Right atrium auricular region (tissue), 2 donors: ENCODE data around the gene FLRT2. TPM values are rescaled to one million over a fixed set of nuclear protein-coding genes. Genes with fewer than 3 reads are reported as not detected.

Source experiments
- DNase-seq: peaks from one replicate; pipeline ENCODE4 v3.0.0-alpha.2; 2019; ENCODE audit warnings: low spot score
- H3K27ac ChIP-seq, 2 donors: fragments of 200-600 bp; sonication (generic); 1 replicate in 1 of 2; 2 replicates in 1 of 2; pipeline ENCODE4 v1.5.1; 2016 to 2019
- H3K27me3 ChIP-seq, 2 donors: fragments of 200-600 bp; sonication (generic); one replicate each; pipeline versions ENCODE4 v1.5.1 to v1.6.0; 2017 to 2019
- H3K36me3 ChIP-seq: fragments of 200-600 bp; sonication (generic); one replicate; pipeline ENCODE4 v1.5.1; 2016
- H3K4me1 ChIP-seq, 2 donors: fragments of 200-600 bp; sonication (generic); one replicate each; pipeline versions ENCODE4 v1.5.1 to v1.6.0; 2017 to 2019
- H3K4me3 ChIP-seq, 2 donors: fragments of 200-600 bp; sonication (generic); 1 replicate in 1 of 2; 2 replicates in 1 of 2; pipeline ENCODE4 v1.5.1; 2017 to 2019; ENCODE audit warnings: mild to moderate bottlenecking in 1 of 2, moderate library complexity in 1 of 2
- H3K9me3 ChIP-seq, 2 donors: fragments of 200-600 bp; sonication (generic); one replicate each; pipeline ENCODE4 v1.5.1; 2019
- total RNA-seq, 2 donors: library from RNA; depleted of rRNA; stranded (reverse); fragments of >200 nt; gene quantifications; one replicate each; pipeline ENCODE4 v1.1.0, GENCODE V29; 2016
- TF ChIP-seq, protein P1 (sequence below), 2 donors: fragments of 200-600 bp; sonication (generic); IDR thresholded peaks; one replicate each; pipeline ENCODE4 v1.5.1; 2019; ENCODE audit warnings: antibody characterized with exemption in 2 of 2

The FLRT2 gene
- total RNA-seq, 2 donors from 2014 or later: 10.3 to 11.9 TPM

DNA sequence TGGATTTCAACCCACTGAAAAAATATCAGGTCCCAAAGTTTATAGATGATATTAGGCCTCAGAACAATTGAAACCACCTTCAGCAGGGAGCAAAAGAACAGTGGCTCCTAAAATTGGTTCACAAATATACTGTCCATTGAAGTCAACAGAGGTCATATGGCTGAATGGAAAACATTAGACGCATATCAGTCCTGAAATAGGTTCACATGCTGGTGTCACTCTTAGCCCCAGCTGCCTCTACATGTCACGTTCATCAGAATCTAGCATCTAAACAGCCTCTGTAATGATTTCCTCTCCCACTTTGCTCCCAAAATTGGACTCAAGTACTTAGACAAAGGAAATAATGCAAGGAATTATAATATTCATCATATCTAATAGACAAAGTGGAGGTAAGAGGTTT is 8.7 kb downstream of the FLRT2 start:
- Histone ChIP-seq H3K9me3 (no peaks in the 10 kb centered on the region), H3K4me3 (no peak overlapping the region)

DNA sequence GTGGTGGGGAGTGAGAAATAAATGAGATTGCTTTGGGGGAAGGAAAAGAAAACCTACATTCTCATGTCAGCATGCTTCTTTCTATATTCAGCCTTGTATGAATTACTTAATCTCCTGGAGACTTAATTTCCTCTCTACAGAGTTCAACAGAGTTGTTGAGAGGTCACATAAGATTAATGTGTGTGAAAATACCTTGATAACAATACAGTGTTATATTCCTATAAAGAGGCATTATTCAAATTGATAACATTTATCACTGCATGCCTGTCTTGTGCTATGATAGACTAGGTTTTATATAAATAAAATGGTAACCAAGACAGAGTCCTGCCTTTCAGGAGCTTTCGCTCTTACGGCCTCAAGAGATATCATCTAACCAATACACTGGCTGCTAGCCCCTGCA is 9.6 kb downstream of the FLRT2 start:
- Histone ChIP-seq H3K4me3 (no peak overlapping the region), H3K9me3 (no peaks in the 10 kb centered on the region), H3K27me3 (no peaks in the 10 kb centered on the region), H3K36me3 (no peaks in the 10 kb centered on the region), H3K27ac (no peak overlapping the region), H3K4me1 (no peaks in the 10 kb centered on the region)
- DNase-seq: no peak
- TF ChIP-seq, protein P1, sequence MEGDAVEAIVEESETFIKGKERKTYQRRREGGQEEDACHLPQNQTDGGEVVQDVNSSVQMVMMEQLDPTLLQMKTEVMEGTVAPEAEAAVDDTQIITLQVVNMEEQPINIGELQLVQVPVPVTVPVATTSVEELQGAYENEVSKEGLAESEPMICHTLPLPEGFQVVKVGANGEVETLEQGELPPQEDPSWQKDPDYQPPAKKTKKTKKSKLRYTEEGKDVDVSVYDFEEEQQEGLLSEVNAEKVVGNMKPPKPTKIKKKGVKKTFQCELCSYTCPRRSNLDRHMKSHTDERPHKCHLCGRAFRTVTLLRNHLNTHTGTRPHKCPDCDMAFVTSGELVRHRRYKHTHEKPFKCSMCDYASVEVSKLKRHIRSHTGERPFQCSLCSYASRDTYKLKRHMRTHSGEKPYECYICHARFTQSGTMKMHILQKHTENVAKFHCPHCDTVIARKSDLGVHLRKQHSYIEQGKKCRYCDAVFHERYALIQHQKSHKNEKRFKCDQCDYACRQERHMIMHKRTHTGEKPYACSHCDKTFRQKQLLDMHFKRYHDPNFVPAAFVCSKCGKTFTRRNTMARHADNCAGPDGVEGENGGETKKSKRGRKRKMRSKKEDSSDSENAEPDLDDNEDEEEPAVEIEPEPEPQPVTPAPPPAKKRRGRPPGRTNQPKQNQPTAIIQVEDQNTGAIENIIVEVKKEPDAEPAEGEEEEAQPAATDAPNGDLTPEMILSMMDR (IDR thresholded peaks at IDR 0.05): no peak

More for the DNA sequence above, 8.7 kb downstream of the FLRT2 start:
- Histone ChIP-seq H3K27me3 (no peaks in the 10 kb centered on the region), H3K4me1 (no peaks in the 10 kb centered on the region), H3K36me3 (no peaks in the 10 kb centered on the region), H3K27ac (no peak overlapping the region)
- DNase-seq: no peak
- TF ChIP-seq, protein P1 (IDR thresholded peaks at IDR 0.05): no peak

- no peak overlapping the region for H3K27ac ChIP-seq
- no peaks in the 10 kb centered on the region for H3K9me3 ChIP-seq
- H3K4me3 ChIP-seq: no peak overlapping the region
- H3K36me3 ChIP-seq: no peaks in the 10 kb centered on the region
- no peaks in the 10 kb centered on the region for H3K4me1 ChIP-seq
- DNase-seq: no peak
- TF ChIP-seq, protein P1 (IDR thresholded peaks at IDR 0.05): no peak
- no peaks in the 10 kb centered on the region for H3K27me3 ChIP-seq
These were observed 12.7 kb downstream of the FLRT2 start for GRCh38 chr14:85542623-85543022.

- H3K4me3 ChIP-seq: no peak overlapping the region
- H3K36me3 ChIP-seq: no peaks in the 10 kb centered on the region
- DNase-seq: no peak
- H3K27me3 ChIP-seq: no peaks in the 10 kb centered on the region
- H3K9me3 ChIP-seq: no peaks in the 10 kb centered on the region
- no peak overlapping the region for H3K27ac ChIP-seq
- TF ChIP-seq, protein P1 (IDR thresholded peaks at IDR 0.05): no peak
- no peaks in the 10 kb centered on the region for H3K4me1 ChIP-seq
These were observed 15.8 kb downstream of the FLRT2 start for GRCh38 chr14:85545738-85546137.

DNA sequence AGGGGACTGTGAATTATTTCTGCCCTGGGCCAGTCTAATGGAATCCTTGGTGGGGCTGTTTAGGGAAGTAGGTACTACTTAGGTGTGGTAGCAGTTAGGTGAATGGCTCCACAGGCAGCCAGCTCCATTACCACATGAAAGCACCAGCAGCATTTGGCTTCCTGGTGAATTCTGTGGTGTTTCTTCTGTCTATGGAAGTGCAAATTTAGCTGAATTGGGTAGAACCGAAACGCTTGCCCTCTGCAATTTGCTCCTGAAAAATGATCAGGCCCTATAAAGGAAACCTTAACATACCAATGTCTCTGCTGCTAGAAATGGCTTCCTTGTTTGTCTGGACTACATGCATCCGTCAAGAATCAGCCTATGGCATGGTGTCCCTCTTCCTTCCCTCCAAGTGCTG is 16.4 kb downstream of the FLRT2 start:
- TF ChIP-seq, protein P1 (IDR thresholded peaks at IDR 0.05): no peak
- Histone ChIP-seq H3K4me1 (no peaks in the 10 kb centered on the region), H3K27me3 (no peaks in the 10 kb centered on the region), H3K27ac (no peak overlapping the region), H3K9me3 (no peaks in the 10 kb centered on the region), H3K4me3 (no peak overlapping the region), H3K36me3 (no peaks in the 10 kb centered on the region)
- no peak for DNase-seq

GRCh38 chr14:85549697-85550096 is 19.8 kb downstream of the FLRT2 start:
- no peaks in the 10 kb centered on the region for H3K4me1 ChIP-seq
- no peaks in the 10 kb centered on the region for H3K36me3 ChIP-seq
- DNase-seq: no peak
- no peaks in the 10 kb centered on the region for H3K27me3 ChIP-seq
- TF ChIP-seq, protein P1 (IDR thresholded peaks at IDR 0.05): no peak
- H3K27ac ChIP-seq: no peak overlapping the region
- no peak overlapping the region for H3K4me3 ChIP-seq
- no peaks in the 10 kb centered on the region for H3K9me3 ChIP-seq
